Adrenal gland (tissue), 12 donors: ENCODE data around the gene GALNT11. TPM values are rescaled to one million over a fixed set of nuclear protein-coding genes. Genes with fewer than 3 reads are reported as not detected.
"Not testable (repeated sequence)": the region's sequence is repeated elsewhere in the genome, so short reads cannot be mapped to it uniquely, and the experiment has no call there.

Source experiments
- DNase-seq, 7 donors: peaks; one replicate each; pipeline ENCODE4 v3.0.0-alpha.2; 2019 to 2020
- H3K27ac ChIP-seq, 5 donors: fragments of 200-600 bp; sonication (generic) in 4 of 5; 1 replicate in 3 of 5; 2 replicates in 2 of 5; pipeline versions ENCODE4 v1.5.1 to v1.8.0; 2016 to 2020; ENCODE audit warnings: mild to moderate bottlenecking in 1 of 5
- H3K27me3 ChIP-seq: fragments of 200-600 bp; 2 replicates; pipeline ENCODE4 v1.8.0; 2021
- H3K36me3 ChIP-seq, 2 donors: fragments of 200-600 bp; replicated peaks in 1 of 2; 1 replicate in 1 of 2; 2 replicates in 1 of 2; pipeline versions ENCODE4 v1.5.1 to v1.8.0; 2018 to 2022
- H3K4me1 ChIP-seq, 2 donors: fragments of 200-600 bp; replicated peaks in 1 of 2; 1 replicate in 1 of 2; 2 replicates in 1 of 2; pipeline versions ENCODE4 v1.5.1 to v1.8.0; 2018 to 2021
- H3K4me3 ChIP-seq, 4 donors: fragments of 200-600 bp; sonication (generic) in 3 of 4; one replicate each; pipeline ENCODE4 v1.5.1; 2016 to 2018
- H3K9me3 ChIP-seq, 3 donors: fragments of 200-600 bp; sonication (generic) in 1 of 3; replicated peaks in 1 of 3; 1 replicate in 2 of 3; 2 replicates in 1 of 3; pipeline versions ENCODE4 v1.5.1 to v1.8.0; 2016 to 2021
- CTCF ChIP-seq, 6 experiments: fragments of 450-650 bp in 4 of 6; fragments of 200-600 bp in 2 of 6; sonication (generic) in 1 of 6; IDR thresholded peaks; 1 replicate in 5 of 6; 2 replicates in 1 of 6; pipeline versions ENCODE4 v1.5.1 to v1.8.0; 2016 to 2021; ENCODE audit warnings: antibody characterized with exemption in 6 of 6, mild to moderate bottlenecking in 2 of 6, moderate library complexity in 1 of 6
- POLR2A ChIP-seq, 2 donors: fragments of 450-650 bp; IDR thresholded peaks; one replicate each; pipeline ENCODE4 v1.6.1; 2017; ENCODE audit warnings: antibody characterized with exemption in 2 of 2, mild to moderate bottlenecking in 2 of 2, moderate library complexity in 1 of 2
- WGBS, 4 donors: extraction: QIAGEN DNeasy Blood & Tissue Kit in 2 of 4; methylation state at CpG; one replicate each; pipeline versions ENCODE4 v1.1.5 to v1.1.7; 2013 to 2017; 5-methylcytosine and 5-hydroxymethylcytosine counted together
- intact Hi-C, 2 donors: fragments of 100-400 bp; cut with DNase I; formaldehyde crosslinking; loops; one replicate each; pipeline versions ENCODE4 v1.14.1 to v1.15.0; 2022 to 2023
- polyA plus RNA-seq, 3 donors: library from polyadenylated mRNA; stranded (reverse); fragments of 200-250 nt in 2 of 3; fragments of 350-450 nt in 1 of 3; fragmentation: Illumina TruSeq in 1 of 3; extraction: RNeasy Lipid Tissue Mini Kit (QIAGEN cat#74804) in 1 of 3; gene quantifications; one replicate each; pipeline ENCODE4 v1.2.3, GENCODE V29; 2013 to 2014
- total RNA-seq, 9 donors: library from RNA; depleted of rRNA in 4 of 9; stranded (reverse); fragments of >200 nt in 4 of 9; fragments of 120-200 nt in 1 of 9; fragmentation: NEBNext Ultra II Directional in 1 of 9; extraction: Animal tissue kit (Norgen Biotek cat#: 25700) in 1 of 9; gene quantifications; one replicate each; pipeline versions ENCODE4 v1.1.0 to v1.2.4, GENCODE V29; 2013 to 2023
- donor health status: healthy with polysubstance abuse.
- donor health status: Bipolar disorder and iron deficiency.
- donor health status: DM: yes; HTN: yes; CAD: no.
- donor health status: DM: no; HTN: no; CAD: no.
- donor health status: DM: no; HTN: no; CAD: no.
- donor health status: DM: yes; HTN: yes; CAD: no.

The GALNT11 gene
- total and polyA plus RNA-seq, 12 donors: 23.2 to 51.3 (median 38.5) TPM

DNA sequence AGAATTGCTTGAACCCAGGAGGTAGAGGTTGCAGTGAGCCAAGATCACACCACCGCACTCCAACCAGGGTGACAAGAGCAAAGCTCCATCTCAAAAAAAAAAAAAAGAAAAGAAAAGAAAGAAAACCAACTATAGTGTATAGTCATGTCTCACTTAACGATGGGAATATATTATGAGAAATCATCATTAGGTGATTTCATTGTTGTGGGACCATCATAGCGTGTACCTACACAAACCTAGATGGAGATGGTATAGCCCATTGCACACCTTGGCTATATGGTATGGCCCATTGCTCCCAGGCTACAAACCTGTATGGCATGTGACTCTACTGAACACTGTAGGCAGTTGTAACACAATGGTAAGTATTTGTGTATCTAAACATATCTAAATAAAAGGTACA, 8.5 kb upstream of the GALNT11 start:
- no peak for TF ChIP-seq POLR2A (IDR thresholded peaks at IDR 0.05)
- TF ChIP-seq CTCF (IDR thresholded peaks at IDR 0.05): no peak
- Histone ChIP-seq H3K9me3 (no peaks in the 10 kb centered on the region), H3K27me3 (no peaks in the 10 kb centered on the region), H3K4me1 (no peaks in the 10 kb centered on the region), H3K36me3 (no peaks in the 10 kb centered on the region), H3K27ac (no peak overlapping the region), H3K4me3 (no peak overlapping the region)
- intact Hi-C loops: no loop called here
- no peak for DNase-seq
- WGBS, 4 donors: 90 to 93% (median 92%) methylated on average over 3 of the region's 3 CpGs

GRCh38 chr7:152017683-152018082, 7.8 kb upstream of the GALNT11 start:
- H3K27me3 ChIP-seq, H3K27ac ChIP-seq, H3K9me3 ChIP-seq, H3K4me3 ChIP-seq, DNase-seq, H3K36me3 ChIP-seq, intact Hi-C loops, H3K4me1 ChIP-seq: not testable (repeated sequence)
- WGBS, 4 donors: 79 to 88% (median 83%) methylated on average over 6 of the region's 6 CpGs

DNA sequence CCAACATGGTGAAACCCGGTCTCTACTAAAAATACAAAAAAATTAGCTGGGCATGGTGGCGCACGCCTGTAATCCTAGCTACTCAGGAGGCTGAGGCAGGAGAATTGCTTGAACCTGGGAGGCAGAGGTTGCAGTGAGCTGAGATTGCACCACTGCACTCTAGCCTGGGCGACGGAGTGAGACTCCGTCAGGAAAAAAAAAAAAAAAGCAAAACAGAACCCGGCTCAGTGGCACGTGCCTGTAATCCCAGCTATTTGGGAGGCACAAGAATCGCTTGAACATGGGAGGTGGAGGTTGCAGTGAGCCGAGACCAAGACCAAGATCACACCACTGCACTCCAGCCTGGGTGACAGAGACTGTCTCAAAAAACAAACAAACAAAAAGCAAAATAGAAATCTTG, 3.7 kb upstream of the GALNT11 start:
- H3K4me3 ChIP-seq, intact Hi-C loops, DNase-seq, H3K36me3 ChIP-seq, H3K27me3 ChIP-seq, H3K27ac ChIP-seq, H3K9me3 ChIP-seq: not testable (repeated sequence)
- WGBS, 4 donors: 76 to 84% (median 78%) methylated on average over 10 of the region's 10 CpGs
- peaks cover 8 to 11% of the 10 kb centered on the region in 2 donors for H3K4me1 ChIP-seq

GRCh38 chr7:152025937-152026890, 740 bp downstream of the GALNT11 start:
- H3K36me3 ChIP-seq: no peaks in the 10 kb centered on the region
- DNase-seq: peak in 3 of 7 donors; percentile 26 to 61 (median 26)
- TF ChIP-seq POLR2A (IDR thresholded peaks at IDR 0.05) (no peak), CTCF (IDR thresholded peaks at IDR 0.05) (no peak)
- WGBS, 4 donors: 14 to 60% (median 17%) methylated on average over 9 to 40 of the region's 41 CpGs
- H3K27ac ChIP-seq: peak overlapping the region in 4 of 5 donors; percentile 42 to 93 (median 86)
- no peaks in the 10 kb centered on the region for H3K9me3 ChIP-seq
- peak overlapping the region in 2 of 4 donors; percentile 37 to 81 for H3K4me3 ChIP-seq
- H3K4me1 ChIP-seq: peaks cover 9 to 14% of the 10 kb centered on the region in 2 donors
- intact Hi-C loops: no loop called here
- H3K27me3 ChIP-seq: no peaks in the 10 kb centered on the region

DNA sequence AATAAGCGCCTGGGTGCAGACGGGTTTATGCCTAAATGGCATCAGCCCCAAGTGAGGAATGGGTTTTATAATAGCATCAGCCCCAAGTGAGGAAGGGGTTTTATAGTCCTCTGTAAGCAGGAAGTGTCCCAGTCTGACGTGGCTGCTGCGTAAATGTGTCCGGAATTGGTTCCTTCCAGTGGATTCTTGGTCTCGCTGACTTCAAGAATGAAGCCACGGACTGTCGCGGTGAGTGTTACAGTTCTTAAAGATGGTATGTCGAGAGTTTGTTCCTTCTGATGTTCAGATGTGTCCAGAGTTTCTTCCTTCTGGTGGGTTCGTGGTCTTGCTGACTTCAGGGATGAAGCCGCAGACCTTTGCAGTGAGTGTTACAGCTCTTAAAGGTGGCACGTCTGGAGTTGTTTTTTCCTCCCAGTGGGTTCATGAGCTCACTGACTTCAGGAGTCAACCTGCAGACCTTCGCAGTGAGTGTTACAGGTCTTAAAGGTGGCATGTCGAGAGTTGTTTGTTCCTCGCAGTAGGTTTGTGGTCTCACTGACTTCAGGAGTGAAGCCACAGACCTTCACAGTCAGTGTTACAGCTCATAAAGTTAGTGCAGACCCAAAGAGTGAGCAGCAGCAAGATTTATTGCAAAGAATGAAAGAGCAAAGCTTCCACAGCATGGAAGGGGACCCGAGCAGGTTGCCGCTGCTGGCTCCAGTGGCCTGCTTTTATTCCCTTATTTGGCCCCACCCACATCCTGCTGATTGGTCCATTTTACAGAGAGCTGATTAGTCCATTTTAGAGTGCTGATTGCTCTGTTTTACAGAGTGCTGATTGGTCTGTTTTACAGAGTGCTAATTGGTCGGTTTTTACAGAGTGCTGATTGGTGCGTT, 2.3 kb downstream of the GALNT11 start:
- H3K27ac ChIP-seq, H3K27me3 ChIP-seq, DNase-seq, H3K9me3 ChIP-seq, intact Hi-C loops, H3K4me3 ChIP-seq, H3K36me3 ChIP-seq: not testable (repeated sequence)
- 93 to 97% (median 97%) methylated on average over 20 of the region's 20 CpGs for WGBS, 4 donors
- H3K4me1 ChIP-seq: peaks cover 9 to 14% of the 10 kb centered on the region in 2 donors
